IMR-90 (cell line): ENCODE measurements around the gene MKRN2OS.

Source experiments
- CTCF ChIP-seq: conservative IDR thresholded peaks from 2 replicates; pipeline ENCODE4 v1.5.1; 2012; ENCODE audit warnings: mild to moderate bottlenecking, low read depth, low read length, improper control_type of control experiment
- ELK1 ChIP-seq: fragments of 150-350 bp; IDR thresholded peaks from 2 replicates; pipeline ENCODE4 v1.6.1; 2016; ENCODE audit warnings: low read depth, mild to moderate bottlenecking, low read length, moderate library complexity, borderline replicate concordance
- FOS ChIP-seq: fragments of 150-350 bp; IDR thresholded peaks from 2 replicates; pipeline ENCODE4 v1.6.1; 2016; ENCODE audit warnings: low read depth, low read length
- POLR2A ChIP-seq: IDR thresholded peaks from 2 replicates; pipeline ENCODE4 v1.6.1; 2012; ENCODE audit warnings: mild to moderate bottlenecking, low read depth, low read length
- RAD21 ChIP-seq: IDR thresholded peaks from 2 replicates; pipeline ENCODE4 v1.6.1; 2012; ENCODE audit warnings: low read length, improper control_type of control experiment
- RFX5 ChIP-seq: IDR thresholded peaks from 2 replicates; pipeline ENCODE4 v1.8.0; 2012; ENCODE audit warnings: low read depth, mild to moderate bottlenecking, low read length, moderate library complexity
- SMC3 ChIP-seq: fragments of 150-350 bp; IDR thresholded peaks from 2 replicates; pipeline ENCODE4 v1.6.1; 2016; ENCODE audit warnings: low read depth, mild to moderate bottlenecking, antibody characterized with exemption, low read length, moderate library complexity
- USF2 ChIP-seq: fragments of 150-350 bp; IDR thresholded peaks from 2 replicates; pipeline ENCODE4 v1.6.1; 2017; ENCODE audit warnings: mild to moderate bottlenecking, antibody characterized with exemption, low read length, low read depth

- no peak for TF ChIP-seq POLR2A
- no peak for TF ChIP-seq CTCF
- no peak for TF ChIP-seq RAD21
- TF ChIP-seq ELK1: no peak
- TF ChIP-seq SMC3: no peak
- TF ChIP-seq USF2: no peak
- no peak for TF ChIP-seq FOS
- TF ChIP-seq RFX5: no peak
These were observed 4.9 kb upstream of the MKRN2OS start for GRCh38 chr3:12549971-12550760.
